Left lung (tissue), 10 donors: ENCODE data around the gene DCLRE1B. TPM values are rescaled to one million over a fixed set of nuclear protein-coding genes. Genes with fewer than 3 reads are reported as not detected.
A peak's percentile ranks its signal among the peaks of the same experiment; 100 is the strongest.

Source experiments
- ATAC-seq: fragments of 200-7000 bp; cut with Tn5 transposase; one replicate; pipeline ENCODE4 v1.9.1; 2020; ENCODE audit warnings: moderate library complexity
- DNase-seq, 4 donors: peaks; one replicate each; pipeline ENCODE4 v3.0.0-alpha.2; 2013 to 2020
- H3K27ac ChIP-seq, 2 donors: fragments of 200-600 bp; sonication (generic) in 1 of 2; one replicate each; pipeline versions ENCODE4 v1.5.0 to v1.8.0; 2020 to 2021
- H3K27me3 ChIP-seq, 2 donors: fragments of 200-600 bp; sonication (generic) in 1 of 2; one replicate each; pipeline versions ENCODE4 v1.5.0 to v1.8.0; 2020 to 2021
- H3K36me3 ChIP-seq, 2 donors: fragments of 200-600 bp; sonication (generic) in 1 of 2; one replicate each; pipeline versions ENCODE4 v1.5.0 to v1.8.0; 2020 to 2021
- H3K4me1 ChIP-seq, 2 donors: fragments of 200-600 bp; one replicate each; pipeline ENCODE4 v1.8.0; 2021
- H3K4me3 ChIP-seq, 2 donors: fragments of 200-600 bp; sonication (generic) in 1 of 2; one replicate each; pipeline versions ENCODE4 v1.5.0 to v1.8.0; 2020 to 2021; ENCODE audit warnings: mild to moderate bottlenecking in 1 of 2
- H3K9me3 ChIP-seq, 2 donors: fragments of 200-600 bp; sonication (generic) in 1 of 2; one replicate each; pipeline versions ENCODE4 v1.5.0 to v1.8.0; 2020 to 2021
- CTCF ChIP-seq, 2 donors: fragments of 200-600 bp; sonication (generic) in 1 of 2; IDR thresholded peaks; one replicate each; pipeline versions ENCODE4 v1.5.0 to v1.8.0; 2021; ENCODE audit warnings: antibody characterized with exemption in 2 of 2
- intact Hi-C, 2 donors: fragments of 100-400 bp; cut with DNase I; formaldehyde crosslinking; loops; one replicate each; pipeline versions ENCODE4 v1.11.2 to v1.14.2; 2022
- polyA plus RNA-seq, 6 donors: library from polyadenylated mRNA; unstranded; fragments of 120-200 nt; gene quantifications; one replicate each; pipeline ENCODE4 v1.2.1, GENCODE V29; 2013; ENCODE audit not compliant: insufficient read length in 6 of 6
- total RNA-seq, 2 donors: library from RNA; stranded (reverse); fragmentation: NEBNext Ultra II Directional; extraction: Animal tissue kit (Norgen Biotek cat#: 25700); gene quantifications; one replicate each; pipeline ENCODE4 v1.2.1, GENCODE V29; 2021
- donor health status: DM: no; HTN: yes; CAD: no.
- donor health status: DM: no; HTN: no; CAD: no.

Gene DCLRE1B
- total and polyA plus RNA-seq, 8 donors, result 7.3 to 11.9 (median 9.8) TPM

GRCh38 chr1:113886417-113887401 lies 18.4 kb upstream of the DCLRE1B start:
- DNase-seq, result no peak
- Histone ChIP-seq H3K36me3 (no peaks in the 10 kb centered on the region), H3K9me3 (no peaks in the 10 kb centered on the region), H3K27me3 (no peaks in the 10 kb centered on the region), H3K27ac (peak overlapping the region in 1 of 2 donors; percentile 66), H3K4me3 (no peak overlapping the region), H3K4me1 (peaks cover 0 to 9% of the 10 kb centered on the region in 2 donors)
- intact Hi-C loops, result no loop called here
- TF ChIP-seq CTCF (IDR thresholded peaks at IDR 0.05), result no peak
- ATAC-seq, result peak; percentile 78

GRCh38 chr1:113887402-113888175 lies 17.5 kb upstream of the DCLRE1B start, which contains the start of gene BCL2L15:
BCL2L15 (minus strand) TSS chr1:113887581; CDS start chr1:113887375, 206 bp downstream.
- DNase-seq, result peak in 1 of 4 donors; percentile 16
- peaks cover 0 to 9% of the 10 kb centered on the region in 2 donors for H3K4me1 ChIP-seq
- no peak within 1 kb of the TSS for H3K4me3 ChIP-seq
- H3K9me3 ChIP-seq, result no peaks in the 10 kb centered on the region
- intact Hi-C loops, result no loop called here
- H3K27ac ChIP-seq, result peak within 1 kb of the TSS in 1 of 2 donors; percentile 66
- peak; percentile 85 for ATAC-seq
- H3K36me3 ChIP-seq, result no peaks in the 10 kb centered on the region
- TF ChIP-seq CTCF (IDR thresholded peaks at IDR 0.05), result no peak
- H3K27me3 ChIP-seq, result no peaks in the 10 kb centered on the region

- Histone ChIP-seq H3K27ac (no peak overlapping the region), H3K4me1 (peaks cover 0 to 6% of the 10 kb centered on the region in 2 donors), H3K4me3 (no peak overlapping the region), H3K9me3 (no peaks in the 10 kb centered on the region), H3K27me3 (no peaks in the 10 kb centered on the region), H3K36me3 (peaks cover 0 to 10% of the 10 kb centered on the region in 2 donors)
- no peak for DNase-seq
- intact Hi-C loops, result no loop called here
- ATAC-seq, result no peak
- no peak for TF ChIP-seq CTCF (IDR thresholded peaks at IDR 0.05)
Measured at GRCh38 chr1:113890816-113891215, 14.3 kb upstream of the DCLRE1B start.

- no peak for TF ChIP-seq CTCF (IDR thresholded peaks at IDR 0.05)
- intact Hi-C loops, result no loop called here
- ATAC-seq (no peak), DNase-seq (no peak)
- Histone ChIP-seq H3K4me1 (peaks cover 0 to 6% of the 10 kb centered on the region in 2 donors), H3K36me3 (peaks cover 0 to 19% of the 10 kb centered on the region in 2 donors), H3K4me3 (no peak overlapping the region), H3K27ac (no peak overlapping the region), H3K9me3 (no peaks in the 10 kb centered on the region), H3K27me3 (no peaks in the 10 kb centered on the region)
Measured at GRCh38 chr1:113891631-113892220, 13.4 kb upstream of the DCLRE1B start.
